Measurements from ENCODE around the gene DLG4.

The DLG4 gene

DNA sequence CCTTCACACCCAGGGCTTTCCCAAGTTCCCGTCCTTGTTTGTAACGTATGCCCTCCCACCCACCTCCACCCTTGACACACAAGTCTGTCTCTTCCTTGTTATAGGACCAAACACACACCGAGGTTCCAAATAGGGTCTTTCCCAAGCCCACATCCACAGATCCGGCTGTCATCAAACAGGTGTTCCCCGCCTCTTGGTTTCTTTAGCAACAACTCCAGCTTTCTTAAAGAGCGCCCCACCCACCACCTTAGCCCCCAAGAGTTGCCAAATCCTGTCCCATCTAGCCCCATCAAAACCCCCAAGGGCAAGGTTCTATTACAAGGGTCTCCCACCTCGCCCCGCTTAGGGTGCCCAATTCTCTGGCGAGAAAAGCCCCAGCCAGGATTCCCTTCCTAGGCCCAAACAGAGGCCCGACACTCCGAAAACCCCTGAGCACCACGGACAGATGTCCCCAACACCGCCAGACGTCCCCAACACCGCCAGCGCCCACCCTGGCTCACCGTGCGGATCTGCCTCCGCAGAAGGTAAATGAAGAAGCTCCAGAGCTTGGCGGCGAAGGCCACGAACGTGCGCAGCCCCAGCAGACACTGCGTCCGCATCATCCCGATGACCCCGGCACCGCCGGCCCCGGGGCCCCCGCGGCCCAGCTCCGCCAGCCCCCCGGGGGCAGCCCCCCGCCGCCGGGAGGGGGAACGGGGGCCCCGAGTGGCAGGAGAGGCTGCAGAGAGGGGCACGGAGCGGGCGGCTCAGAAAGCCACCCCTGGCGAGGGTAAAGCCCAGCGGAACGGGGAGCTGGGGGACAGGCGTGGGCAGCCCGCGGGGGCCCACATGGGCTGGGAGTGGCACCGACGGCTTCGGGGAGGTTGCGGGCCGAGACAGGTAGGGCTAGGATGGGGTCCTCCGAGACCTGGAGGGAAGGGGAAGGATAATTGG lies 31.3 kb upstream of the DLG4 start (continued):
- no peak for TF ChIP-seq ZBTB49 (tag by site-specific recombination; IDR thresholded peaks at IDR 0.05; ENCODE audit: low read depth)
- no peak for TF ChIP-seq ZNF274 (IDR thresholded peaks at IDR 0.05; ENCODE audit: low read length)
- TF ChIP-seq ZNF274 (tag by site-specific recombination; IDR thresholded peaks at IDR 0.05; ENCODE audit: borderline replicate concordance) = no peak
- TF ChIP-seq KLF1 (tag by site-specific recombination; IDR thresholded peaks at IDR 0.05) = 0 out of 2 replicates have a peak, but pooled peaks have one; percentile 28
- no peak for TF ChIP-seq ZNF302 (tag by site-specific recombination; IDR thresholded peaks at IDR 0.05; ENCODE audit: low read depth)
- TF ChIP-seq ZNF549 (tag by site-specific recombination; IDR thresholded peaks at IDR 0.05) = no peak
- no peak for TF ChIP-seq ZBTB8A (tag by site-specific recombination; IDR thresholded peaks at IDR 0.05)
- TF ChIP-seq SCRT1 (tag by site-specific recombination; IDR thresholded peaks at IDR 0.05; ENCODE audit: borderline replicate concordance) = peak; percentile 50; the same call in 1 of the 2 replicates
- TF ChIP-seq, protein P1, sequence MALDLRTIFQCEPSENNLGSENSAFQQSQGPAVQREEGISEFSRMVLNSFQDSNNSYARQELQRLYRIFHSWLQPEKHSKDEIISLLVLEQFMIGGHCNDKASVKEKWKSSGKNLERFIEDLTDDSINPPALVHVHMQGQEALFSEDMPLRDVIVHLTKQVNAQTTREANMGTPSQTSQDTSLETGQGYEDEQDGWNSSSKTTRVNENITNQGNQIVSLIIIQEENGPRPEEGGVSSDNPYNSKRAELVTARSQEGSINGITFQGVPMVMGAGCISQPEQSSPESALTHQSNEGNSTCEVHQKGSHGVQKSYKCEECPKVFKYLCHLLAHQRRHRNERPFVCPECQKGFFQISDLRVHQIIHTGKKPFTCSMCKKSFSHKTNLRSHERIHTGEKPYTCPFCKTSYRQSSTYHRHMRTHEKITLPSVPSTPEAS (tag by site-specific recombination; IDR thresholded peaks at IDR 0.05) = no peak
- no peak for TF ChIP-seq SP7 (tag by site-specific recombination; IDR thresholded peaks at IDR 0.05)
- no peak for TF ChIP-seq REPIN1 (tag by site-specific recombination; IDR thresholded peaks at IDR 0.05; ENCODE audit: low read depth)
- TF ChIP-seq ZNF639 (tag by site-specific recombination; IDR thresholded peaks at IDR 0.05) = no peak
- TF ChIP-seq, protein P2, sequence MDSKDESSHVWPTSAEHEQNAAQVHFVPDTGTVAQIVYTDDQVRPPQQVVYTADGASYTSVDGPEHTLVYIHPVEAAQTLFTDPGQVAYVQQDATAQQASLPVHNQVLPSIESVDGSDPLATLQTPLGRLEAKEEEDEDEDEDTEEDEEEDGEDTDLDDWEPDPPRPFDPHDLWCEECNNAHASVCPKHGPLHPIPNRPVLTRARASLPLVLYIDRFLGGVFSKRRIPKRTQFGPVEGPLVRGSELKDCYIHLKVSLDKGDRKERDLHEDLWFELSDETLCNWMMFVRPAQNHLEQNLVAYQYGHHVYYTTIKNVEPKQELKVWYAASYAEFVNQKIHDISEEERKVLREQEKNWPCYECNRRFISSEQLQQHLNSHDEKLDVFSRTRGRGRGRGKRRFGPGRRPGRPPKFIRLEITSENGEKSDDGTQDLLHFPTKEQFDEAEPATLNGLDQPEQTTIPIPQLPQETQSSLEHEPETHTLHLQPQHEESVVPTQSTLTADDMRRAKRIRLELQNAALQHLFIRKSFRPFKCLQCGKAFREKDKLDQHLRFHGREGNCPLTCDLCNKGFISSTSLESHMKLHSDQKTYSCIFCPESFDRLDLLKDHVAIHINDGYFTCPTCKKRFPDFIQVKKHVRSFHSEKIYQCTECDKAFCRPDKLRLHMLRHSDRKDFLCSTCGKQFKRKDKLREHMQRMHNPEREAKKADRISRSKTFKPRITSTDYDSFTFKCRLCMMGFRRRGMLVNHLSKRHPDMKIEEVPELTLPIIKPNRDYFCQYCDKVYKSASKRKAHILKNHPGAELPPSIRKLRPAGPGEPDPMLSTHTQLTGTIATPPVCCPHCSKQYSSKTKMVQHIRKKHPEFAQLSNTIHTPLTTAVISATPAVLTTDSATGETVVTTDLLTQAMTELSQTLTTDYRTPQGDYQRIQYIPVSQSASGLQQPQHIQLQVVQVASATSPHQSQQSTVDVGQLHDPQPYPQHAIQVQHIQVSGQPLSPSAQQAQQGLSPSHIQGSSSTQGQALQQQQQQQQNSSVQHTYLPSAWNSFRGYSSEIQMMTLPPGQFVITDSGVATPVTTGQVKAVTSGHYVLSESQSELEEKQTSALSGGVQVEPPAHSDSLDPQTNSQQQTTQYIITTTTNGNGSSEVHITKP (tag by site-specific recombination; IDR thresholded peaks at IDR 0.05) = no peak
- no peak for TF ChIP-seq ZNF174 (tag by site-specific recombination; IDR thresholded peaks at IDR 0.05)
- TF ChIP-seq ZNF140 (tag by site-specific recombination; IDR thresholded peaks at IDR 0.05) = no peak
- TF ChIP-seq ZNF596 (tag by site-specific recombination; IDR thresholded peaks at IDR 0.05) = 0 out of 2 replicates have a peak, but pooled peaks have one; percentile 15
- no peak for TF ChIP-seq CTCF (tag by site-specific recombination; IDR thresholded peaks at IDR 0.05)
- TF ChIP-seq TSHZ1 (tag by site-specific recombination; IDR thresholded peaks at IDR 0.05; ENCODE audit: borderline replicate concordance) = no peak
- no peak for TF ChIP-seq MZF1 (tag by site-specific recombination; IDR thresholded peaks at IDR 0.05; ENCODE audit: borderline replicate concordance)
- TF ChIP-seq GLIS2 (tag by site-specific recombination; IDR thresholded peaks at IDR 0.05) = peak; percentile 31; the same call in 1 of the 2 replicates
- no peak; the same call in 1 of the 2 replicates for TF ChIP-seq ZFHX2 (tag by site-specific recombination; conservative IDR thresholded peaks at IDR 0.05)
- TF ChIP-seq ZNF184 (tag by site-specific recombination; IDR thresholded peaks at IDR 0.05) = no peak
- TF ChIP-seq TRIM28 (IDR thresholded peaks at IDR 0.05; ENCODE audit: borderline replicate concordance, low read length) = no peak
- peak; percentile 43; the same call in 1 of the 2 replicates for TF ChIP-seq SP2 (tag by site-specific recombination; IDR thresholded peaks at IDR 0.05)
- TF ChIP-seq MYNN (tag by site-specific recombination; IDR thresholded peaks at IDR 0.05; ENCODE audit: borderline replicate concordance) = no peak

All from HEK293 (cell line).